HepG2 (cell line): ENCODE results near the gene UNC13D. TPM values are rescaled to one million over a fixed set of nuclear protein-coding genes. Genes with fewer than 3 reads are reported as not detected.

Experiments
- BORCS8-MEF2B ChIP-seq: sonication (generic); formaldehyde crosslinking; IDR thresholded peaks from 2 replicates; pipeline ENCODE4 v1.8.0; 2022; ENCODE audit warnings: mild to moderate bottlenecking, missing genetic modification reagents
- CENPBD1 ChIP-seq: sonication (generic); formaldehyde crosslinking; IDR thresholded peaks from 2 replicates; pipeline ENCODE4 v1.8.0; 2022; ENCODE audit warnings: missing genetic modification reagents, low read depth, mild to moderate bottlenecking, borderline replicate concordance
- CREBL2 ChIP-seq: sonication (generic); formaldehyde crosslinking; IDR thresholded peaks from 2 replicates; pipeline ENCODE4 v1.8.1; 2023; ENCODE audit warnings: missing genetic modification reagents, mild to moderate bottlenecking, borderline replicate concordance
- GFI1 ChIP-seq: sonication (generic); formaldehyde crosslinking; IDR thresholded peaks from 2 replicates; pipeline ENCODE4 v1.5.0; 2020; ENCODE audit warnings: missing genetic modification reagents, mild to moderate bottlenecking, borderline replicate concordance
- GTF3A ChIP-seq: sonication (generic); formaldehyde crosslinking; conservative IDR thresholded peaks from 2 replicates; pipeline ENCODE4 v1.4.0; 2020; ENCODE audit warnings: mild to moderate bottlenecking, missing genetic modification reagents
- IKZF4 ChIP-seq: sonication (generic); formaldehyde crosslinking; IDR thresholded peaks from 2 replicates; pipeline ENCODE4 v1.5.1; 2020; ENCODE audit warnings: borderline replicate concordance, mild to moderate bottlenecking, low read depth, missing genetic modification reagents; ENCODE audit errors: not compliant biosample characterization
- KDM5A ChIP-seq: fragments of 200-600 bp; sonication (generic); IDR thresholded peaks from 2 replicates; pipeline ENCODE4 v1.7.0; 2018; ENCODE audit warnings: antibody characterized with exemption, mild to moderate bottlenecking, low read length, borderline replicate concordance
- MYNN ChIP-seq: sonication (generic); formaldehyde crosslinking; IDR thresholded peaks from 2 replicates; pipeline ENCODE4 v1.4.0; 2020; ENCODE audit warnings: mild to moderate bottlenecking, low read depth, missing genetic modification reagents
- PCBP2 ChIP-seq: fragments of 200-400 bp; formaldehyde crosslinking; optimal IDR thresholded peaks from 2 replicates; pipeline ENCODE3; 2018; ENCODE audit warnings: low read length, low read depth; ENCODE audit not compliant: poor library complexity, severe bottlenecking
- SOX13 ChIP-seq, 3 experiments: fragments of 450-650 bp in 1 of 3; sonication (generic) in 1 of 3; formaldehyde crosslinking in 1 of 3; IDR thresholded peaks in 2 of 3; conservative IDR thresholded peaks in 1 of 3; 2 replicates each; pipeline versions ENCODE4 v1.5.0 to v1.6.1; 2016 to 2020; ENCODE audit warnings: antibody characterized with exemption in 1 of 3, mild to moderate bottlenecking in 1 of 3, missing compliant biosample characterization in 1 of 3, missing genetic modification reagents in 1 of 3, moderate library complexity in 1 of 3
- TIGD3 ChIP-seq: sonication (generic); formaldehyde crosslinking; IDR thresholded peaks from 2 replicates; pipeline ENCODE4 v1.5.1; 2020; ENCODE audit warnings: mild to moderate bottlenecking, missing genetic modification reagents, borderline replicate concordance
- ZFYVE20 ChIP-seq: sonication (generic); formaldehyde crosslinking; IDR thresholded peaks from 2 replicates; pipeline ENCODE4 v1.8.0; 2023; ENCODE audit warnings: low read depth, mild to moderate bottlenecking, moderate library complexity, missing genetic modification reagents, borderline replicate concordance
- ZNF138 ChIP-seq: sonication (generic); formaldehyde crosslinking; IDR thresholded peaks from 2 replicates; pipeline ENCODE4 v1.5.0; 2020; ENCODE audit warnings: mild to moderate bottlenecking, low read depth, missing genetic modification reagents
- ZNF550 ChIP-seq: sonication (generic); formaldehyde crosslinking; IDR thresholded peaks from 2 replicates; pipeline ENCODE4 v1.4.0; 2020; ENCODE audit warnings: mild to moderate bottlenecking, missing genetic modification reagents, borderline replicate concordance
- ZNF557 ChIP-seq: sonication (generic); formaldehyde crosslinking; IDR thresholded peaks from 2 replicates; pipeline ENCODE4 v1.4.0; 2020; ENCODE audit warnings: missing genetic modification reagents
- ZNF784 ChIP-seq: sonication (generic); formaldehyde crosslinking; IDR thresholded peaks from 2 replicates; pipeline ENCODE4 v1.5.1; 2020; ENCODE audit warnings: missing genetic modification reagents, mild to moderate bottlenecking, borderline replicate concordance
- polyA plus RNA-seq, 8 experiments: library from polyadenylated mRNA; depleted of rRNA in 3 of 8; stranded (reverse) in 7 of 8; unstranded in 1 of 8; fragments of >200 nt; fragmentation: Illumina TruSeq in 4 of 8; extraction: Trizol in 4 of 8; gene quantifications; 2 replicates each; pipeline versions ENCODE4 v1.2.1 to v1.2.3, GENCODE V29; 2011 to 2016; ENCODE audit warnings: low read depth in 4 of 8, missing spikeins in 1 of 8, mixed read lengths in 1 of 8; ENCODE audit not compliant: insufficient read depth in 1 of 8
- total RNA-seq, 5 experiments: library from RNA; depleted of rRNA; stranded (reverse); fragments of >200 nt; fragmentation: Illumina TruSeq; extraction: Trizol; gene quantifications; 2 replicates each; pipeline ENCODE4 v1.2.3, GENCODE V29; 2016; ENCODE audit warnings: low read depth in 1 of 5
- TF ChIP-seq, protein P1 (sequence below): sonication (generic); formaldehyde crosslinking; conservative IDR thresholded peaks from 2 replicates; pipeline ENCODE4 v1.8.1; 2023; ENCODE audit warnings: missing genetic modification reagents
- TF ChIP-seq, protein P2 (sequence below): sonication (generic); formaldehyde crosslinking; IDR thresholded peaks from 2 replicates; pipeline ENCODE4 v1.4.0; 2020; ENCODE audit warnings: missing genetic modification reagents

Gene UNC13D
- total and polyA plus RNA-seq, 2 of the 13 experiments (the other 11 are each of a cell fraction or from before 2014, with no cell fraction given) = 29.7 to 42.7 TPM

DNA sequence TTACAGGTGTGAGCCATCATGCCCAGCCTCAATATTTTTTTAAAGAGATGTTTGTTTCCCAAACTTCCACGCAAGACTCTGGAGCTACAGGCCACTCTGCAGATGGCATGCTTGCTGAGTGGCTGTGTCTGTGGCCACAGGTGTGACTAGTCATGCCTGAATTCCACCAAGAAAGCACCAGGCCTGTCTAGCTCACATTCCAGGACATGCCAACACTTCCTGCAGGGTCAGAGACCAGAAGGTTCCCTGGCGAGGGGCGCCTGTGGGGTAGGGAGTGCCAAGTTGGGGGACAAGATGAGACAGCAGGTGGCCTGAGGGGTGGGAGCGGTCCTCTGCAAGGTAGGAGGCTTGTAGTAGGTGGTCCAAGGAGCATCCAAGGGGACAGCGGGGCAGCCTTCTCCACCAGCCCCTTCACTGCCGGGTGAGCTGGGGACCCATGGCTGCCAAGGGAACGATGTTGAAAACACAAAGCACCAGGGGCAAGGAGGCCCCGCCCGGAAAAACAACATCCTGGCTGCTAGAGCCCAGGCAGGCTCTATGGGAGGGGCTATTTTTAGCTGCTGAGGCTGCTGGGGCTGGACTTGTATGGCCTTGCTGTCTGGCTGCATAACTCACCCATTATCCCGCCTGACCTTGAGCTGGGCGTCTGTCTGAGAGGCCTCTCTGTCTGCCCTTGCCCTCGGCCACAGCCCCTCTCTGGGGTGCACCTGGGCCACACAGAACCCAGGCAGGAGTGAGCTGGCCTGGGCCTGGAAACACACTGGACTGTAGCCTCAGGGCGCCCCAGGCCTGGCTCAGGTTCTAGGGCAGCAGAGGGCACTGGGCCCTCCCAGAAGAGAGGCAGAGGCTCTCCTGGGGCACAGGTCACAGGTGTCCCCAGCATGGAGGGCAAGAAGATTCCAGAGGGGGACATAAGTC, 28.5 kb upstream of the UNC13D start (continued):
- TF ChIP-seq CENPBD1 (CRISPR knock-in tag) (no peak), ZNF550 (CRISPR knock-in tag) (no peak), BORCS8-MEF2B (CRISPR knock-in tag) (peak; percentile 94), GTF3A (CRISPR knock-in tag) (no peak), ZNF784 (peak; percentile 41; the same call in 1 of the 2 replicates), MYNN (CRISPR knock-in tag) (no peak), IKZF4 (CRISPR knock-in tag) (no peak), ZFYVE20 (CRISPR knock-in tag) (no peak), ZNF557 (peak; percentile 37; the same call in 1 of the 2 replicates), GFI1 (CRISPR knock-in tag) (peak; percentile 83; the same call in 1 of the 2 replicates), CREBL2 (CRISPR knock-in tag) (0 out of 2 replicates have a peak, but pooled peaks have one; percentile 50), PCBP2 (no peak), ZNF138 (CRISPR knock-in tag) (peak; percentile 76; the same call in 1 of the 2 replicates), TIGD3 (CRISPR knock-in tag) (0 out of 2 replicates have a peak, but pooled peaks have one; percentile 21), SOX13 (IDR thresholded peaks at IDR 0.05) (no peak; the same call in none of the 2 replicates), SOX13 (CRISPR knock-in tag; conservative IDR thresholded peaks at IDR 0.05 in 1 of 2, IDR thresholded peaks at IDR 0.05 in 1 of 2) (peak in 1 of 2 experiments; percentile 94; a peak in 2 of 4 replicates), KDM5A (no peak)
- TF ChIP-seq, protein P1, sequence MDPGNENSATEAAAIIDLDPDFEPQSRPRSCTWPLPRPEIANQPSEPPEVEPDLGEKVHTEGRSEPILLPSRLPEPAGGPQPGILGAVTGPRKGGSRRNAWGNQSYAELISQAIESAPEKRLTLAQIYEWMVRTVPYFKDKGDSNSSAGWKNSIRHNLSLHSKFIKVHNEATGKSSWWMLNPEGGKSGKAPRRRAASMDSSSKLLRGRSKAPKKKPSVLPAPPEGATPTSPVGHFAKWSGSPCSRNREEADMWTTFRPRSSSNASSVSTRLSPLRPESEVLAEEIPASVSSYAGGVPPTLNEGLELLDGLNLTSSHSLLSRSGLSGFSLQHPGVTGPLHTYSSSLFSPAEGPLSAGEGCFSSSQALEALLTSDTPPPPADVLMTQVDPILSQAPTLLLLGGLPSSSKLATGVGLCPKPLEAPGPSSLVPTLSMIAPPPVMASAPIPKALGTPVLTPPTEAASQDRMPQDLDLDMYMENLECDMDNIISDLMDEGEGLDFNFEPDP (CRISPR knock-in tag) = no peak
- TF ChIP-seq, protein P2, sequence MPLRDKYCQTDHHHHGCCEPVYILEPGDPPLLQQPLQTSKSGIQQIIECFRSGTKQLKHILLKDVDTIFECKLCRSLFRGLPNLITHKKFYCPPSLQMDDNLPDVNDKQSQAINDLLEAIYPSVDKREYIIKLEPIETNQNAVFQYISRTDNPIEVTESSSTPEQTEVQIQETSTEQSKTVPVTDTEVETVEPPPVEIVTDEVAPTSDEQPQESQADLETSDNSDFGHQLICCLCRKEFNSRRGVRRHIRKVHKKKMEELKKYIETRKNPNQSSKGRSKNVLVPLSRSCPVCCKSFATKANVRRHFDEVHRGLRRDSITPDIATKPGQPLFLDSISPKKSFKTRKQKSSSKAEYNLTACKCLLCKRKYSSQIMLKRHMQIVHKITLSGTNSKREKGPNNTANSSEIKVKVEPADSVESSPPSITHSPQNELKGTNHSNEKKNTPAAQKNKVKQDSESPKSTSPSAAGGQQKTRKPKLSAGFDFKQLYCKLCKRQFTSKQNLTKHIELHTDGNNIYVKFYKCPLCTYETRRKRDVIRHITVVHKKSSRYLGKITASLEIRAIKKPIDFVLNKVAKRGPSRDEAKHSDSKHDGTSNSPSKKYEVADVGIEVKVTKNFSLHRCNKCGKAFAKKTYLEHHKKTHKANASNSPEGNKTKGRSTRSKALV = peak; percentile 77; the same call in 1 of the 2 replicates
